Thyroid gland (tissue), 4 donors: ENCODE data around the gene CAD.

Experiments used
- CTCF ChIP-seq, 6 experiments: fragments of 200-600 bp in 3 of 6; fragments of 450-650 bp in 3 of 6; sonication (generic) in 3 of 6; IDR thresholded peaks; one replicate each; pipeline ENCODE4 v1.5.1; 2016 to 2019; ENCODE audit warnings: antibody characterized with exemption in 6 of 6, mild to moderate bottlenecking in 2 of 6, inconsistent platforms in 1 of 6, moderate library complexity in 1 of 6
- POLR2A ChIP-seq, 2 donors: fragments of 450-650 bp; IDR thresholded peaks; one replicate each; pipeline ENCODE4 v1.6.1; 2017; ENCODE audit warnings: antibody characterized with exemption in 2 of 2, mild to moderate bottlenecking in 2 of 2, moderate library complexity in 1 of 2

DNA sequence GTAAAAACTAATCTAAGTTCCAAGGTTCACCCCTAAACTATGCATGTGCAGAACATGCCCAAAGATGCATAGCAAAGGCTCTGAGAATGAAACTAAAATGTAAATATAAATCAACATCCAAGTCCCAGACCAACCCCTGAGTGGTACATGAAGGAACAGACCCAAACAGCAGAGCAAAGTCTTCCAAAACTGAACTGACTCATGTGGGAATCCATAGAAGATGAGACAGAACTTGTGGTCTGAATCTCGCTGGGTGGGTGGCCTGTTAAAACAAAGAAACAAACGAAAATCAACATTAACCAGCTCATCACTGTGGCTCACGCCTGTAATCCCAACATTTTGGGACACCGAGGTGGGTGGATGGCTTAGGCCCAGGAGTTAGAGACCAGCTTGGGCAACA, 34.8 kb upstream of the CAD start:
- TF ChIP-seq POLR2A (IDR thresholded peaks at IDR 0.05) (no peak), CTCF (IDR thresholded peaks at IDR 0.05) (no peak)
